Coronary artery (tissue), 2 donors: ENCODE results near the gene NOSTRIN.

Source experiments
- DNase-seq: peaks from one replicate; pipeline ENCODE4 v3.0.0-alpha.2; 2017; ENCODE audit warnings: low spot score
- H3K27ac ChIP-seq, 2 donors: fragments of 200-600 bp; sonication (generic); one replicate each; pipeline ENCODE4 v1.5.1; 2016 to 2019
- H3K4me3 ChIP-seq: fragments of 200-600 bp; sonication (generic); 2 replicates; pipeline ENCODE4 v1.5.1; 2016; ENCODE audit warnings: mild to moderate bottlenecking, moderate library complexity
- CTCF ChIP-seq: fragments of 200-600 bp; sonication (generic); IDR thresholded peaks from one replicate; pipeline ENCODE4 v1.5.1; 2019; ENCODE audit warnings: antibody characterized with exemption

Gene NOSTRIN

GRCh38 chr2:168809537-168809936 lies 7.1 kb downstream of the NOSTRIN start:
- H3K27ac ChIP-seq = no peak overlapping the region
- H3K4me3 ChIP-seq = no peak overlapping the region
- DNase-seq = no peak
- no peak for TF ChIP-seq CTCF

GRCh38 chr2:168810235-168810634 lies 7.8 kb downstream of the NOSTRIN start:
- no peak for DNase-seq
- H3K4me3 ChIP-seq = no peak overlapping the region
- no peak for TF ChIP-seq CTCF
- no peak overlapping the region for H3K27ac ChIP-seq

- no peak for TF ChIP-seq CTCF
- Histone ChIP-seq H3K4me3 (no peak overlapping the region), H3K27ac (no peak overlapping the region)
- DNase-seq = no peak
Measured at GRCh38 chr2:168811696-168812095, 9.3 kb downstream of the NOSTRIN start.

- TF ChIP-seq CTCF = no peak
- H3K4me3 ChIP-seq = no peak overlapping the region
- DNase-seq = no peak
- H3K27ac ChIP-seq = no peak overlapping the region
Measured at GRCh38 chr2:168814046-168814445, 11.6 kb downstream of the NOSTRIN start.

- Histone ChIP-seq H3K27ac (no peak overlapping the region), H3K4me3 (no peak overlapping the region)
- no peak for TF ChIP-seq CTCF
- no peak for DNase-seq
Measured at GRCh38 chr2:168814939-168815907, 12.8 kb downstream of the NOSTRIN start.

GRCh38 chr2:168816369-168816768 lies 13.9 kb downstream of the NOSTRIN start:
- DNase-seq = no peak
- no peak overlapping the region for H3K27ac ChIP-seq

More at GRCh38 chr2:168816369-168816768, 13.9 kb downstream of the NOSTRIN start:
- H3K4me3 ChIP-seq = no peak overlapping the region
- TF ChIP-seq CTCF = no peak
